Smooth muscle cell (in vitro differentiated cells): ENCODE data around the gene DEGS1. TPM values are rescaled to one million over a fixed set of nuclear protein-coding genes. Genes with fewer than 3 reads are reported as not detected.

Experiments
- DNase-seq: peaks from one replicate; lab custom pipeline; 2025; ENCODE audit not compliant: unreplicated experiment; lab: John Stamatoyannopoulos, UW
- H2AFZ ChIP-seq: fragments of 200-600 bp; sonication (generic); 2 replicates; pipeline ENCODE4 v1.6.0; 2016; ENCODE audit warnings: antibody characterized with exemption, low read depth, mild to moderate bottlenecking
- H3F3A ChIP-seq: fragments of 200-600 bp; sonication (generic); 2 replicates; pipeline ENCODE4 v1.6.0; 2017; ENCODE audit warnings: antibody characterized with exemption, low read depth
- H3K27ac ChIP-seq: fragments of 200-600 bp; sonication (generic); 2 replicates; pipeline ENCODE4 v1.5.1; 2016; ENCODE audit warnings: low read depth, mild to moderate bottlenecking
- H3K27me3 ChIP-seq: fragments of 200-600 bp; sonication (generic); 2 replicates; pipeline ENCODE4 v1.6.1; 2016; ENCODE audit warnings: low read depth, mild to moderate bottlenecking
- H3K36me3 ChIP-seq: fragments of 200-600 bp; sonication (generic); 2 replicates; pipeline ENCODE4 v1.5.1; 2016; ENCODE audit warnings: low read depth
- H3K4me1 ChIP-seq: fragments of 200-600 bp; sonication (generic); 2 replicates; pipeline ENCODE4 v1.5.1; 2016; ENCODE audit warnings: low read depth
- H3K4me2 ChIP-seq: fragments of 200-600 bp; sonication (generic); 2 replicates; pipeline ENCODE4 v1.6.0; 2016; ENCODE audit warnings: mild to moderate bottlenecking
- H3K4me3 ChIP-seq: fragments of 200-600 bp; sonication (generic); 2 replicates; pipeline ENCODE4 v1.5.1; 2016; ENCODE audit warnings: mild to moderate bottlenecking
- H3K79me2 ChIP-seq: fragments of 200-600 bp; sonication (generic); 2 replicates; pipeline ENCODE4 v1.6.0; 2016; ENCODE audit warnings: low read depth, mild to moderate bottlenecking
- H3K9ac ChIP-seq: fragments of 200-600 bp; sonication (generic); 2 replicates; pipeline ENCODE4 v1.6.0; 2016; ENCODE audit warnings: low read depth
- H3K9me3 ChIP-seq: fragments of 200-600 bp; sonication (generic); replicated peaks from 2 replicates; pipeline ENCODE4 v1.5.1; 2016; ENCODE audit warnings: low read depth
- H4K20me1 ChIP-seq: fragments of 200-600 bp; sonication (generic); 2 replicates; pipeline ENCODE4 v1.6.0; 2016; ENCODE audit warnings: low read depth
- WGBS: methylation state at CpG from one replicate; pipeline ENCODE4 v1.1.7; 2016; ENCODE audit warnings: low lambda C conversion rate; 5-methylcytosine and 5-hydroxymethylcytosine counted together
- polyA plus RNA-seq: library from polyadenylated mRNA; unstranded; fragments of >200 nt; fragmentation: Nextera tagmentation; extraction: Ambion mirVana; gene quantifications from 2 replicates; pipeline ENCODE4 v1.2.1, GENCODE V29; 2016
- total RNA-seq: library from RNA; depleted of rRNA; stranded (reverse); fragments of >200 nt; gene quantifications from 2 replicates; pipeline ENCODE4 v1.2.3, GENCODE V29; 2014
- TF ChIP-seq, protein P1 (sequence below): fragments of 200-600 bp; sonication (generic); IDR thresholded peaks from 2 replicates; pipeline ENCODE4 v1.5.1; 2017; ENCODE audit warnings: borderline replicate concordance, mild to moderate bottlenecking, antibody characterized with exemption; ENCODE audit not compliant: insufficient read depth, poor library complexity, severe bottlenecking

Gene DEGS1
- total and polyA plus RNA-seq, 2 experiments from 2014 or later = 188 TPM

GRCh38 chr1:224226849-224227502 is 43.9 kb downstream of the DEGS1 start:
- Histone ChIP-seq H2AFZ (no peak overlapping the region), H3K9me3 (no peaks in the 10 kb centered on the region), H3K27me3 (no peaks in the 10 kb centered on the region), H3K4me1 (peaks cover 5% of the 10 kb centered on the region), H3F3A (no peaks in the 10 kb centered on the region), H3K27ac (no peak overlapping the region), H3K9ac (no peak overlapping the region), H4K20me1 (no peaks in the 10 kb centered on the region), H3K4me2 (no peak overlapping the region), H3K4me3 (no peak overlapping the region), H3K36me3 (peaks cover 8% of the 10 kb centered on the region), H3K79me2 (no peaks in the 10 kb centered on the region)
- DNase-seq = no peak
- TF ChIP-seq, protein P1, sequence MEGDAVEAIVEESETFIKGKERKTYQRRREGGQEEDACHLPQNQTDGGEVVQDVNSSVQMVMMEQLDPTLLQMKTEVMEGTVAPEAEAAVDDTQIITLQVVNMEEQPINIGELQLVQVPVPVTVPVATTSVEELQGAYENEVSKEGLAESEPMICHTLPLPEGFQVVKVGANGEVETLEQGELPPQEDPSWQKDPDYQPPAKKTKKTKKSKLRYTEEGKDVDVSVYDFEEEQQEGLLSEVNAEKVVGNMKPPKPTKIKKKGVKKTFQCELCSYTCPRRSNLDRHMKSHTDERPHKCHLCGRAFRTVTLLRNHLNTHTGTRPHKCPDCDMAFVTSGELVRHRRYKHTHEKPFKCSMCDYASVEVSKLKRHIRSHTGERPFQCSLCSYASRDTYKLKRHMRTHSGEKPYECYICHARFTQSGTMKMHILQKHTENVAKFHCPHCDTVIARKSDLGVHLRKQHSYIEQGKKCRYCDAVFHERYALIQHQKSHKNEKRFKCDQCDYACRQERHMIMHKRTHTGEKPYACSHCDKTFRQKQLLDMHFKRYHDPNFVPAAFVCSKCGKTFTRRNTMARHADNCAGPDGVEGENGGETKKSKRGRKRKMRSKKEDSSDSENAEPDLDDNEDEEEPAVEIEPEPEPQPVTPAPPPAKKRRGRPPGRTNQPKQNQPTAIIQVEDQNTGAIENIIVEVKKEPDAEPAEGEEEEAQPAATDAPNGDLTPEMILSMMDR = no peak
- 95% methylated on average over 6 of the region's 6 CpGs for WGBS

GRCh38 chr1:224234017-224234416 is 51.0 kb downstream of the DEGS1 start:
- Histone ChIP-seq H3K4me1 (no peaks in the 10 kb centered on the region), H2AFZ (no peak overlapping the region), H3K9ac (no peak overlapping the region), H4K20me1 (no peaks in the 10 kb centered on the region), H3F3A (no peaks in the 10 kb centered on the region), H3K79me2 (no peaks in the 10 kb centered on the region), H3K27ac (no peak overlapping the region), H3K4me3 (no peak overlapping the region), H3K36me3 (peaks cover 8% of the 10 kb centered on the region), H3K9me3 (no peaks in the 10 kb centered on the region), H3K4me2 (no peak overlapping the region), H3K27me3 (no peaks in the 10 kb centered on the region)
- no peak for DNase-seq
- TF ChIP-seq, protein P1 = no peak

DNA sequence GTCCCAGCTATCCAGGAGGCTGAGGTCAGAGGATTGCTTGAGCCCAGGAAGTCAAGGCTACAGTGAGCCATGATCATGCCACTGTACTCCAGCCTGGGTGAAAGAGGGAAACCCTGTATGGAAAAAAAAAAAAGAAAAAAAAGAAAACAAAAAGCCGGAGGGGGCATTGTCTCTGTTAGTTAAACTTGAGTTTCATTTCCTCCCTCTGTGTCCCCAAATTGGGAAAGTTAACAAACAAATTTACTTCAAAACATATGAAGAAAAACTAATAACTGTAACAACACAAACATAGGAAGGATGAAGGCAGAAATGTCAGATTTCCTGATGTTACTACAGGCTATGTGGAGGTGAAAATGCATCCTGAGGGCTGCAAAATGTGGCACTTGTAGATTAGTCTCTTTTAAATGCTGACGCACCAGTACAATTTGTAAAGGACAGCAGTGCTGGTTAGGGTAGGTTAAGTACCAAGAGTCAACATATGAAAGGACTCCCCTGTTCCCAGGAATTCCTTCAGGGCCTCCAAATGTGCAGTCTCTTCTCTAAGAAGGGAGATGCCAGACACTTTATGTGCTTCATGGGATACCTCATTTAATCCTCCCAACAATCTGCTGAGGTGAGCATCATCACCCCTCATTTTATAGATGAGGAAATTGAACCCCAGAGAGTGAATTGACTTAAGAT is 52.9 kb downstream of the DEGS1 start:
- no peak overlapping the region for H3K4me3 ChIP-seq
- H3F3A ChIP-seq = no peaks in the 10 kb centered on the region
- H3K27me3 ChIP-seq = no peaks in the 10 kb centered on the region
- H2AFZ ChIP-seq = no peak overlapping the region
- TF ChIP-seq, protein P1 = no peak
- no peak overlapping the region for H3K4me2 ChIP-seq
- no peaks in the 10 kb centered on the region for H3K79me2 ChIP-seq
- 84% methylated on average over 2 of the region's 2 CpGs for WGBS
- H3K27ac ChIP-seq = no peak overlapping the region
- H3K9ac ChIP-seq = no peak overlapping the region
- H3K9me3 ChIP-seq = no peaks in the 10 kb centered on the region
- H3K36me3 ChIP-seq = no peaks in the 10 kb centered on the region
- no peak for DNase-seq
- H3K4me1 ChIP-seq = no peaks in the 10 kb centered on the region
- no peaks in the 10 kb centered on the region for H4K20me1 ChIP-seq
